NCI-H460 (cell line): ENCODE data around the gene ANKRD29. TPM values are rescaled to one million over a fixed set of nuclear protein-coding genes. Genes with fewer than 3 reads are reported as not detected.
A peak's percentile ranks its signal among the peaks of the same experiment; 100 is the strongest.

Experiments used
- DNase-seq: peaks from one replicate; pipeline ENCODE4 v3.0.0-alpha.2; 2016; ENCODE audit warnings: low read depth; ENCODE audit errors: extremely low read depth
- polyA plus RNA-seq: library from polyadenylated mRNA; depleted of rRNA; stranded (reverse); fragments of >200 nt; gene quantifications from 2 replicates; pipeline ENCODE4 v1.2.3, GENCODE V29; 2014; cell fraction: nucleus; rRNA removed
- total RNA-seq: library from RNA; depleted of rRNA; stranded (reverse); fragments of >200 nt; shearing (Covaris generic); gene quantifications from 2 replicates; pipeline ENCODE4 v1.2.3, GENCODE V29; 2014; rRNA removed

Gene ANKRD29
- 6.9 and 7.4 TPM in 2 replicates for total RNA-seq
- polyA plus RNA-seq: 2.7 and 3.0 TPM in 2 replicates

- peak; percentile 8 for DNase-seq
Observed at GRCh38 chr18:23662309-23663263, at the start of gene ANKRD29. Gene ANKRD29 (minus strand): TSS chr18:23662911. CDS start chr18:23662730, 181 bp downstream.

GRCh38 chr18:23712445-23712844 is 49.7 kb upstream of the ANKRD29 start:
- DNase-seq: no peak

GRCh38 chr18:23711426-23711825 is 48.7 kb upstream of the ANKRD29 start:
- DNase-seq: no peak

GRCh38 chr18:23710946-23711345 is 48.2 kb upstream of the ANKRD29 start:
- DNase-seq: no peak

GRCh38 chr18:23710068-23710527 is 47.4 kb upstream of the ANKRD29 start:
- no peak for DNase-seq

- DNase-seq: no peak
Observed at GRCh38 chr18:23706971-23707640, 44.4 kb upstream of the ANKRD29 start.

- DNase-seq: no peak
Observed at GRCh38 chr18:23704806-23705205, 42.1 kb upstream of the ANKRD29 start.

GRCh38 chr18:23703987-23704384 is 41.3 kb upstream of the ANKRD29 start:
- DNase-seq: no peak

- peak; percentile 59 for DNase-seq
Observed at GRCh38 chr18:23703057-23703986, 40.6 kb upstream of the ANKRD29 start.

GRCh38 chr18:23702606-23703005 is 39.9 kb upstream of the ANKRD29 start:
- DNase-seq: no peak

- DNase-seq: no peak
Observed at GRCh38 chr18:23701544-23702064, 38.9 kb upstream of the ANKRD29 start.

GRCh38 chr18:23701017-23701416 is 38.3 kb upstream of the ANKRD29 start:
- no peak for DNase-seq

- peak; percentile 19 for DNase-seq
Observed at GRCh38 chr18:23694637-23695430, 32.1 kb upstream of the ANKRD29 start.

GRCh38 chr18:23693846-23694245 is 31.1 kb upstream of the ANKRD29 start:
- no peak for DNase-seq

GRCh38 chr18:23690505-23691068 is 27.9 kb upstream of the ANKRD29 start:
- DNase-seq: no peak

- DNase-seq: no peak
Observed at GRCh38 chr18:23689616-23690504, 27.1 kb upstream of the ANKRD29 start.

- DNase-seq: peak; percentile 26
Observed at GRCh38 chr18:23689031-23689615, 26.4 kb upstream of the ANKRD29 start, which contains the start of gene LAMA3. Gene LAMA3 (plus strand): TSS chr18:23689453. CDS start chr18:23689684, 231 bp downstream.
